Mammary epithelial cell (primary cell): ENCODE data around the gene ATP6V1A.

Experiments
- EZH2 ChIP-seq: IDR thresholded peaks from 2 replicates; pipeline ENCODE4 v1.6.1; 2012; ENCODE audit warnings: low read length, inconsistent platforms, borderline replicate concordance
- TF ChIP-seq, protein P1 (sequence below), 2 donors: IDR thresholded peaks in 1 of 2; conservative IDR thresholded peaks in 1 of 2; 2 replicates each; pipeline ENCODE4 v1.5.1; 2011 to 2012; ENCODE audit warnings: inconsistent platforms in 2 of 2, low read length in 2 of 2, mild to moderate bottlenecking in 2 of 2, control low read depth in 1 of 2, low read depth in 1 of 2; ENCODE audit not compliant: insufficient read depth in 1 of 2; ENCODE audit errors: extremely low read depth in 1 of 2

DNA sequence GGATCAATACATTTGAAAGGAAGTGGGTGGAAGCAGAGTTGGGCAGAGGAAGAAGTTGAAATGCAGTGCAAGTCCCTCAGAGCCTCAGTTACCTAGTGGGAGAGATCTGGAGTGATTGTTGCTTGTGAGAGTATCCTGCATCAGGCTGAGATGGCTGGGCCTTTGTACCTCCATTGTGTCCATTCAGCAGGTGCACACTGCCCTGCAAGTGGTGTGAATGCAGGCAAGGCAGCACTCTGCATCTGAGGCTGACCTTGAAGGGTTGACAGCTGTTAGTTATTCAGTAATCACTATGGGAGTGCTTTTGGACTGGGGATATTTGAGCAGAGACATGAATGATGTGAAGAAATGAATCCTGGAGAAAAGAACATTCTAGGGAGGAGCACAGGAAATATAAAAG is 25.2 kb downstream of the ATP6V1A start:
- TF ChIP-seq, protein P1, sequence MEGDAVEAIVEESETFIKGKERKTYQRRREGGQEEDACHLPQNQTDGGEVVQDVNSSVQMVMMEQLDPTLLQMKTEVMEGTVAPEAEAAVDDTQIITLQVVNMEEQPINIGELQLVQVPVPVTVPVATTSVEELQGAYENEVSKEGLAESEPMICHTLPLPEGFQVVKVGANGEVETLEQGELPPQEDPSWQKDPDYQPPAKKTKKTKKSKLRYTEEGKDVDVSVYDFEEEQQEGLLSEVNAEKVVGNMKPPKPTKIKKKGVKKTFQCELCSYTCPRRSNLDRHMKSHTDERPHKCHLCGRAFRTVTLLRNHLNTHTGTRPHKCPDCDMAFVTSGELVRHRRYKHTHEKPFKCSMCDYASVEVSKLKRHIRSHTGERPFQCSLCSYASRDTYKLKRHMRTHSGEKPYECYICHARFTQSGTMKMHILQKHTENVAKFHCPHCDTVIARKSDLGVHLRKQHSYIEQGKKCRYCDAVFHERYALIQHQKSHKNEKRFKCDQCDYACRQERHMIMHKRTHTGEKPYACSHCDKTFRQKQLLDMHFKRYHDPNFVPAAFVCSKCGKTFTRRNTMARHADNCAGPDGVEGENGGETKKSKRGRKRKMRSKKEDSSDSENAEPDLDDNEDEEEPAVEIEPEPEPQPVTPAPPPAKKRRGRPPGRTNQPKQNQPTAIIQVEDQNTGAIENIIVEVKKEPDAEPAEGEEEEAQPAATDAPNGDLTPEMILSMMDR (conservative IDR thresholded peaks at IDR 0.05 in 1 of 2, IDR thresholded peaks at IDR 0.05 in 1 of 2; ENCODE audit: extremely low read depth in 1 of 2, insufficient read depth in 1 of 2, low read depth in 1 of 2, low read length in 2 of 2), result no peak
- TF ChIP-seq EZH2, result no peak
